Hypothalamus (tissue), 51 donors: ENCODE data around the gene GPR42.

ENCODE experiments used
- DNase-seq, 51 donors: peaks; one replicate each; lab custom pipeline; 2025; lab: John Stamatoyannopoulos, UW

The GPR42 gene

DNA sequence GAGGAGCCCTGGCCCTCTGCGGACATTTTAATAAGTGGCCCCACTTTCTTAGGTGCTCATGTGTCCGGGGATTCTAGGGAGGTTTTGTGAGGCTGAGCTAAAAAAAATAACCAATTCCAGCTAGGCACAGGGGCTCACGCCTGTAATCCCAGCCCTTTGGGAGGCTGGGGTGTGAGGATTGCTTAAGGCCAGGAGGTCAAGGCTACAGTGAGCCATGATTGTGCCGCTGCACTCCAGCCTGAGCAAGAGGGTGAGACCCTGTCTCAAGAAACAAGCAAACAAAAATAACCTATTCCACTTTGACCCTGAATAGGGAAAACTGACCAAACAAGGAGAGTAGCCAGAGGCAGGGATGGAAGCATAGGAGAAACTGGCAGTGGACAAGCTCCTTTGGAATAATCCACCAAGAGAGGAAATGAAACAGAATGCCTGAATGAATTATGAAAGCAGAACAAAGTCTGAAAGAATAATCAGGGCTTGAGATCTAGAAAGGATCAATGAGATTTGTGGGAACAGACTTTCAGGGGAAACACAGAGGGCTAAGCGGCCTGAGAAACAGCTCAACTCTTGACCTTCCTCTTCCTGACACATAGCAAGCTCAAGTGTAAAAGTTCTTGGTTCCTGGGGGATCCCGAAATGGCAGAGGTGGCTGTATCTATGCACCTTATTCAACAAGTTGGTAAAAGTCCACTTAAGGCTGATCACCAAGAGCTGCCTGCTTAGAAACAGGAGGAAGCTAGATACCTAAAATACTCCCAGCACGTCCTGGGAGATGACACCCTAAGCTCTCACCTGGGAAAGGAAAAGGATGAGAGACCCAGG lies 47.1 kb downstream of the GPR42 start:
- DNase-seq: no peak

DNA sequence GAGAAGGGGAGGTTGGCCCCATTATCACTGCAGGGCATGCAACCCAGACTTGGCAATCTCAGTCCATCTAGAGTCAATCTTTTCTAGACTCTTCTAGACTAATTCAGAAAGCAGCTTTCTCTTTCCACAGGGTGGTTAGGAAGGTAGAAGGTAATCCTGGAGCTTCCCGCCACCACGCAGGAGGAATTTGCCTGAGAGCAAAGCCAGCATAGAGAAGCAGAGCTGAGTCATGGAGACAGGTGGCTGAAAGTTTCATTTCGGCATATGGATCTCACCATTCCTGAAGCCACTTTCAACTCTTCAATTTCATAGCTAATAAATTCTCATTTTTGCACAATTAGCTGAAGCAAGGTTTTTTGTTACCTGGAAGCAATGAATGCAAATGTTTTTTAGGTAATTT lies 48.2 kb downstream of the GPR42 start:
- no peak for DNase-seq

DNA sequence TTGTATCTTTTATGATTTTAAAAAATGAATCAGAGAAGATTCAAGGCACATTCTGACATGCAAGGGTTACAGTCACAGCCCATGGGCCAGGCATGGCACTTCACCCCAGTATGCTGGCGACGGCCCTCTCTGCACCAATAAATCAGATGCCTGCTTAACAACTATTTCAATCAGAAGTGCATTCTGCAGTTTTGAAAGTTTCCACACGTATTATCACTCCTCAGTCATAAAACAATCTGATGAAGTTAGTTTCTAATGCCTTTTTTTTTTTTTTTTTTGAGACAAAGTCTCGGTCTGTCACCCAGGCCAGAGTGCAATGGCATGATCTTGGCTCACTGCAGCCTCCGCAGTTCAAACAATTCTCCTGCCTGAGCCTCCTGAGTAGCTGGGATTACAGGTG lies 48.9 kb downstream of the GPR42 start:
- DNase-seq: no peak

DNA sequence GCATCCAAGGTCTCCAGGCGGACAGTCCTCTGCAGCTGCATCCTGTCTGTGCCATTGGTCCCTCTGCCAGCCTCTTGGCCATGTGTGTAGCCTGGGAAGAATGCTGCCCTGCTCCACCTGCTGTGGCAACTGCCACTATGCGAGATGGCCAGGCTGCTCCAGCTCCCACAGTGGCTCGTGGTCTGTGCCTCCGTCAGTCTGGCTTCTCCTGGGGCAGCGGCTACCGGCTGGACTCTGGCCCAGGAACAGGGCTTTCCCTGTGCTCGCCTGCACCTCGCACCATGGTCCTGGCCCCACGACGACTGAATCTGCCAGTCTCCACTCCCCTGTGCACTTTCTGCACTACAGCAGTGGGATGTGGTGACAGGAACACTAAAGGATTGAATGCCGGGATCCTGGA lies 50.5 kb downstream of the GPR42 start:
- peak in 2 of 51 donors; percentile 3 to 7 for DNase-seq
